Measurements from ENCODE around the gene CD248.

Gene CD248

GRCh38 chr11:66335531-66336233, 18.8 kb upstream of the CD248 start:
- Mint-ChIP-seq H3K4me3 (peak overlapping the region; percentile 66), H3K27ac (peak overlapping the region; percentile 65), H3K9me3 (no peaks in the 10 kb centered on the region), H3K4me1 (ENCODE audit: low read depth) (peaks cover 11% of the 10 kb centered on the region), H3K36me3 (ENCODE audit: low read depth) (peaks cover 8% of the 10 kb centered on the region), H3K27me3 (ENCODE audit: low read depth) (no peaks in the 10 kb centered on the region)

GRCh38 chr11:66334605-66335442, 18.0 kb upstream of the CD248 start:
- Mint-ChIP-seq H3K36me3 (ENCODE audit: low read depth) (peaks cover 8% of the 10 kb centered on the region), H3K9me3 (no peaks in the 10 kb centered on the region), H3K4me1 (ENCODE audit: low read depth) (peaks cover 11% of the 10 kb centered on the region), H3K27me3 (ENCODE audit: low read depth) (no peaks in the 10 kb centered on the region), H3K27ac (peak overlapping the region; percentile 65), H3K4me3 (no peak overlapping the region)

- H3K27me3 Mint-ChIP-seq (ENCODE audit: low read depth), result no peaks in the 10 kb centered on the region
- peaks cover 11% of the 10 kb centered on the region for H3K4me1 Mint-ChIP-seq (ENCODE audit: low read depth)
- no peak overlapping the region for H3K27ac Mint-ChIP-seq
- peaks cover 6% of the 10 kb centered on the region for H3K36me3 Mint-ChIP-seq (ENCODE audit: low read depth)
- no peaks in the 10 kb centered on the region for H3K9me3 Mint-ChIP-seq
- no peak overlapping the region for H3K4me3 Mint-ChIP-seq
Measured at GRCh38 chr11:66333896-66334604, 17.2 kb upstream of the CD248 start.

GRCh38 chr11:66333220-66333877, 16.5 kb upstream of the CD248 start:
- Mint-ChIP-seq H3K36me3 (ENCODE audit: low read depth) (peaks cover 4% of the 10 kb centered on the region), H3K9me3 (no peaks in the 10 kb centered on the region), H3K4me3 (no peak overlapping the region), H3K27ac (no peak overlapping the region), H3K27me3 (ENCODE audit: low read depth) (no peaks in the 10 kb centered on the region), H3K4me1 (ENCODE audit: low read depth) (peaks cover 15% of the 10 kb centered on the region)

GRCh38 chr11:66332371-66333219, 15.8 kb upstream of the CD248 start:
- Mint-ChIP-seq H3K27ac (no peak overlapping the region), H3K36me3 (ENCODE audit: low read depth) (peaks cover 4% of the 10 kb centered on the region), H3K9me3 (no peaks in the 10 kb centered on the region), H3K4me1 (ENCODE audit: low read depth) (peaks cover 21% of the 10 kb centered on the region), H3K4me3 (no peak overlapping the region), H3K27me3 (ENCODE audit: low read depth) (no peaks in the 10 kb centered on the region)

GRCh38 chr11:66331542-66332370, 14.9 kb upstream of the CD248 start:
- no peaks in the 10 kb centered on the region for H3K27me3 Mint-ChIP-seq (ENCODE audit: low read depth)
- peaks cover 23% of the 10 kb centered on the region for H3K4me1 Mint-ChIP-seq (ENCODE audit: low read depth)
- H3K4me3 Mint-ChIP-seq, result no peak overlapping the region
- H3K9me3 Mint-ChIP-seq, result no peaks in the 10 kb centered on the region
- no peak overlapping the region for H3K27ac Mint-ChIP-seq
- H3K36me3 Mint-ChIP-seq (ENCODE audit: low read depth), result no peaks in the 10 kb centered on the region

GRCh38 chr11:66330931-66331330, 14.1 kb upstream of the CD248 start:
- no peaks in the 10 kb centered on the region for H3K9me3 Mint-ChIP-seq
- H3K36me3 Mint-ChIP-seq (ENCODE audit: low read depth), result no peaks in the 10 kb centered on the region
- no peak overlapping the region for H3K4me3 Mint-ChIP-seq
- no peak overlapping the region for H3K27ac Mint-ChIP-seq
- no peaks in the 10 kb centered on the region for H3K27me3 Mint-ChIP-seq (ENCODE audit: low read depth)
- H3K4me1 Mint-ChIP-seq (ENCODE audit: low read depth), result peaks cover 20% of the 10 kb centered on the region

GRCh38 chr11:66329165-66329673, 12.4 kb upstream of the CD248 start:
- H3K4me3 Mint-ChIP-seq, result no peak overlapping the region
- H3K9me3 Mint-ChIP-seq, result no peaks in the 10 kb centered on the region
- H3K27me3 Mint-ChIP-seq (ENCODE audit: low read depth), result no peaks in the 10 kb centered on the region
- peaks cover 25% of the 10 kb centered on the region for H3K4me1 Mint-ChIP-seq (ENCODE audit: low read depth)
- H3K27ac Mint-ChIP-seq, result no peak overlapping the region
- H3K36me3 Mint-ChIP-seq (ENCODE audit: low read depth), result no peaks in the 10 kb centered on the region

- no peaks in the 10 kb centered on the region for H3K9me3 Mint-ChIP-seq
- no peak overlapping the region for H3K4me3 Mint-ChIP-seq
- H3K36me3 Mint-ChIP-seq (ENCODE audit: low read depth), result no peaks in the 10 kb centered on the region
- peaks cover 25% of the 10 kb centered on the region for H3K4me1 Mint-ChIP-seq (ENCODE audit: low read depth)
- peak overlapping the region; percentile 83 for H3K27ac Mint-ChIP-seq
- H3K27me3 Mint-ChIP-seq (ENCODE audit: low read depth), result no peaks in the 10 kb centered on the region
Measured at GRCh38 chr11:66328302-66329144, 11.7 kb upstream of the CD248 start.

GRCh38 chr11:66328031-66328301, 11.1 kb upstream of the CD248 start:
- Mint-ChIP-seq H3K27me3 (ENCODE audit: low read depth) (no peaks in the 10 kb centered on the region), H3K4me3 (no peak overlapping the region), H3K36me3 (ENCODE audit: low read depth) (no peaks in the 10 kb centered on the region), H3K4me1 (ENCODE audit: low read depth) (peaks cover 25% of the 10 kb centered on the region), H3K27ac (peak overlapping the region; percentile 83), H3K9me3 (no peaks in the 10 kb centered on the region)

- Mint-ChIP-seq H3K4me3 (peak overlapping the region; percentile 58), H3K9me3 (no peaks in the 10 kb centered on the region), H3K36me3 (ENCODE audit: low read depth) (no peaks in the 10 kb centered on the region), H3K27ac (peak overlapping the region; percentile 83), H3K4me1 (ENCODE audit: low read depth) (peaks cover 26% of the 10 kb centered on the region), H3K27me3 (ENCODE audit: low read depth) (no peaks in the 10 kb centered on the region)
Measured at GRCh38 chr11:66327171-66328030, 10.6 kb upstream of the CD248 start.

All from T-helper 1 cell treated with Interleukin-12 subunit alpha and Interleukin-12 subunit beta and Interleukin-4 antibody, amounts not matched to agents 30 μg/mL and 1 μg/mL, for 36 hours (primary cell).